ENCODE measurements around the gene PDZD11.
"Not testable (repeated sequence)": the region's sequence is repeated elsewhere in the genome, so short reads cannot be mapped to it uniquely, and the experiment has no call there.

Gene PDZD11

DNA sequence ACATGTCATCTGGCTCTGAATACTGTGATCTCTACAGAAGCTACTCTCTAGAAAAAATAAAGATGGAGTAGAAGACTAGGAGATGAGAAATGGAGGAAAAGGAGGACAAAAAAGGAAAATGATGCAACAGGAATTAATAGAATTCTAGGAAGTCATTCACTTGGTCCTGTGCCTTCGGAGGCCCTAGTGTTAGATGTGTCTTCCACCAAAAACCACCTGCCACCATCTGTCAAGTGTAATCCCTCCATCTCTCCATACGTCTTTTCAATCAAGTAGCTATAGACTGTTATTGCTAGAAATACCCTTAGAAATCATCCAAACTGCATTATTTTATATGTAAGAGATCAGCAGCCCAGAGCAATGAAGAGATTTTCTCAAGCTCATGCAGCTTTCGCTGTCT lies 10.6 kb downstream of the PDZD11 start:
- TF ChIP-seq ZNF274 (IDR thresholded peaks at IDR 0.05; ENCODE audit: low read depth, low read length) = no peak
- no peak overlapping the region for H3K4me3 ChIP-seq (ENCODE audit: low read length)

DNA sequence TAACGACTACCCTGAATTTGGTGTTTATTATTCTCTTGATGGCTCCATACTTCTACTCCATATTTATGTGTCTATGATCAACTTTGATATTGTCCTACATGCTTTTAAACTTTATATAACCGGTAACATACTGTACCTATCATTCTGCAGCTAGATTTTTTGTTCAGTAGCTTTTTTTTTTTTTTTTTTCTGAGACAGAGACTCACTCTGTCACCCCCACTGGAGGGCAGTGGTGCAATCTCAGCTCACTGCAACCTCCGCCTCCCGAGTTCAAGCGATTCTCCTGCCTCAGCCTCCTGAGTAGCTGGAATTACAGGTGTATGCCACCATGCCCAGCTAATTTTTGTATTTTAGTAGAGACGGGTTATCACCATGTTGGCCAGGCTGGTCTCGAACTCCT lies 15.7 kb downstream of the PDZD11 start:
- H3K4me3 ChIP-seq (ENCODE audit: low read length) = not testable (repeated sequence)

DNA sequence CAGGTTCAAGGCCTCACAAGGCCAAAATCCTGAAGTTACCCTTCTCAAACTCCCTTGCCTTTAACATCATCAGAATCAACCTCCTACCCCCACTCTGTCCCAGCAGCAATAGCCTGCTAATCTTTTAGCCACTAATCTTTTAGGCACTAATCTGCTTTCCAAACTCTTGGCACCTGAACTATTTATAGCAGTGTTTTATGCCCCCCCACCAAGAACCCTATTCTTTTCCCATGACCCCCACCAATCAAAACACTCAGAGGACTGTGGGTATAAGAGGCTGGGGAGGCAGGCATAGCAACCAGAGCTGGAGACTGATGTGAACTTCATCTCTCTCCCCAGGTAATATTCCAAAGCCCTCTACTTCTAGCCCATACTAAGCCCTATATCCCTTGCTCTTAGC lies 21.7 kb downstream of the PDZD11 start, which contains the start of gene ARR3:
TSS of gene ARR3 (plus strand) at position 301 of the 400 bp plus-strand sequence. CDS start 1,052 bp downstream, outside the sequence.
- no peak for TF ChIP-seq ZNF274 (IDR thresholded peaks at IDR 0.05; ENCODE audit: low read depth, low read length)
- no peak within 1 kb of the TSS for H3K4me3 ChIP-seq (ENCODE audit: low read length)

DNA sequence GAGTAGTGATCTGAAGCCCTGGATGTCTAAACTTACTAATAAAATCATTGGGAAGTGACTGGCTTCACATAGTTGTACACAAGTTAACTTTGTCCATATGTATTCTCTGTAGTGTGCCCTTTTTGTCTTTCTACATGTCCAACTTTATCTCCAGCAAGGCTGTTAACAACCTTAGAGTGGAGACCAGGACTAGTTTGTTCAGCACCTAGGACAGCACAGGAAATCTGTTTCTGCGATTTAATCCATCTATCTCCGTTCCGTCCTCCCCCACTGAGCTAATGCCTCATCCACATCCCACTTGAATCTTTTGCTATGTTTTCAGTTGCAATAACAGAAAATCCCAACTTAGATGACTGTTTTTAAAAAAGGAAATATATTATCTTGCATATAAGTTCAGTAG lies 24.9 kb downstream of the PDZD11 start:
- TF ChIP-seq ZNF274 (IDR thresholded peaks at IDR 0.05; ENCODE audit: low read depth, low read length) = no peak
- no peak overlapping the region for H3K4me3 ChIP-seq (ENCODE audit: low read length)

DNA sequence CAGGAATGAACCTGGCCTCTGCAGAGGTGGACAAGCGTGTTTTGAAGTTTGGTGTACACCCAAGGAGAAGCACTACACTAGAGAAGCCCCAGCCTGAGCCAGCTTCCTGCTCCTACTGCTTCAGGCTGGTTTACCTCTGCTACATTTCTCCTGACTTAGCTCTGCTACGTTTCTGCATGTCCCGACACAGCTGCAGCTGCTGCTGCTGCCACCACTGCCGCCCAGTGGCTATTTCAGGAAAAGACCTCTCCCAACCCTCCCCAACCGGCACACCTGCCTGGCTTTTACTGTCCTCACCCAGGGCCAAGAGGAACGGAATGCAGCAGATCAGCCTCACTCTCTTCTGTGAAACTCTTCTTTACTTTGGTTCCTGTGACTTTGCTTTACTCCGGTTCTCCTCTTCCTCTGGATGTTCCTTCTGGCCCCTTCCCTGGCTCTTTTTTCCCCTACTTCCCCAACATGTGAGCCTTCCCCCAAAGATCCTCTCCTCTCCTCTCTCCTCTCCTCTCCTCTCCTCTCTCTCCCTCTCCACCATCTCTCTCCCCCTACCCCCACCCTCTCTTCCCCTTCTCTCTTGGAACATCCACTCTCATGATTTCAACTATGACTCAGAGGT lies 26.7 kb downstream of the PDZD11 start:
- no peak overlapping the region for H3K4me3 ChIP-seq (ENCODE audit: low read length)
- no peak for TF ChIP-seq ZNF274 (IDR thresholded peaks at IDR 0.05; ENCODE audit: low read depth, low read length)

DNA sequence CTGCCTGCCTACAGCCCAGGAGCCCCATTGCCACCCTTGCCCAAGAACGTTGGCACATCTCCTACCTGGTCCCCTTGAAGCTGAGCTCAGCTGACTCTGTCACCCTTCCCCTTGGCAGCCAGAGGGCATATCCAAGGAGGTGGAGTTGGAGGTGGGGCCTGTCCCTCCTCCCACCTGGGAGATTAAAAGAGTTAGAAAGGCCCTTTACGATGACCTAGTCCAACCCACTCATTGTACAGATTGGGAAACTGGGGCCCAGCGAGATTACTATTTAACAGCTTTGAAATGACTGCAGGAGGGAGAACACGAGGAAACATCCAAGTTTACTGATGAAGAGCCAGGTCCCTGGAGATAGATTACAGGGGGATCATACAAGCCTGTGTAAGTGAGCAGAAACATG lies 29.6 kb downstream of the PDZD11 start, which contains the start of gene P2RY4:
TSS of gene P2RY4 (minus strand) at position 101 of the 400 bp plus-strand sequence. CDS start 580 bp downstream, outside the sequence.
- no peak within 1 kb of the TSS for H3K4me3 ChIP-seq (ENCODE audit: low read length)
- TF ChIP-seq ZNF274 (IDR thresholded peaks at IDR 0.05; ENCODE audit: low read depth, low read length) = no peak

DNA sequence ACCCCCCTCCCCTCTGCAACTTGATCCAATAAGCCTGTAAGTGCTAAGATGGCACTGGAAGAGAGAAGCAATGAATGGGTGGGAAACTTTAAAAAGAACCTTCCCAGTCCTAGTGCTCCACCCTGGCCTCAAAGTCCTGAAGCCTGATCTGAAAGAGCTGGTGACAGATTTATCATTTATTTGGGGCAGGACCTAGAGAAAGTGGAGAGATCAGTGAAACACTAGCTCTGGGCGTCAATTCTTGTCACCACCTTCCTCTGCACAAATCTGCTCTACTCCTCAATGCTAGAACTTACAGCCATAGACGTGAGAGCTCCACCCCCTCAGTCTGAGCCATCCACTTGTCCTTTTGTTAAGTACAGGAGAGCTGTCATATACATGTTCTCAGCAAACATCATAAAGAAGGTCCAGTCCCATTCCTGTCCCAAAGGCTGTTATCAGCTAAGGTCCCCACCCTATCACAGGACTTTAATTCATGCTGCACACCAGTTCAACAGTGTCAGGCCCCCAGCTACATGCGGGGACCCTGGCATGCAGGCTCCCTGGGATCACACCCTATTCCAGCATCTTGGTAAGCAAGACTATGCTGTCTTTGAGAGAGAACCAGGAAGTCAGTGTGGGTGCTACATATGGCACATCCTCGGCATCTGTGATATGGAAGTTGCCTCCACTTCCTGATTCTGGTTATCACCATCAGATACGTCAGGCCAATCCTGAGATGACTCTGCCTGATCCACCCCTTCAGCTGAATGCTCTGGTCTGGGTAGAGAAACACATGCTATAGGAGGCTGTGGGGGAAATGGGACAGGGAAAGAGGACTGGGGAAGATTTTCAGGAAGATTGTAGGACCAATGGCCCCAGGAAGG lies 32.1 kb downstream of the PDZD11 start:
- H3K4me3 ChIP-seq (ENCODE audit: low read length) = no peak overlapping the region
- TF ChIP-seq ZNF274 (IDR thresholded peaks at IDR 0.05; ENCODE audit: low read depth, low read length) = no peak

DNA sequence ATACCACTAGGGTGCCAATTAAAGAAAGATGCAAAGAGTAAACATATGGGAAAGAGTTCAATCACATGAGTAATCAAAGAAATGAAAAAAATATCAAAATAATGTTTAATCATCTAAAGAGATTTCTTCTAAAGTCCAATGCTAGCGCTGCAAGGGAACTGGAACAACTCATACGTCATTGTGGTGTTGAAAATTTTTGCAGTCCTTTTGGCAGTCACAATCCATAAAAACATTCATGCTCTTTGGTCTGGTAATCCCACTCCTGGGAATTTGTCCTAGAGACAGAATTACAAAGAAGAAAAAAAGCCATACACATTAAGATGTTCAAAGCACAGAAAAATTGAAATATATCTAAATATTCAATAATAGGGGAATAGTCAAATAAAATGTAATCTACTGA lies 34.3 kb downstream of the PDZD11 start:
- no peak overlapping the region for H3K4me3 ChIP-seq (ENCODE audit: low read length)
- TF ChIP-seq ZNF274 (IDR thresholded peaks at IDR 0.05; ENCODE audit: low read depth, low read length) = no peak

DNA sequence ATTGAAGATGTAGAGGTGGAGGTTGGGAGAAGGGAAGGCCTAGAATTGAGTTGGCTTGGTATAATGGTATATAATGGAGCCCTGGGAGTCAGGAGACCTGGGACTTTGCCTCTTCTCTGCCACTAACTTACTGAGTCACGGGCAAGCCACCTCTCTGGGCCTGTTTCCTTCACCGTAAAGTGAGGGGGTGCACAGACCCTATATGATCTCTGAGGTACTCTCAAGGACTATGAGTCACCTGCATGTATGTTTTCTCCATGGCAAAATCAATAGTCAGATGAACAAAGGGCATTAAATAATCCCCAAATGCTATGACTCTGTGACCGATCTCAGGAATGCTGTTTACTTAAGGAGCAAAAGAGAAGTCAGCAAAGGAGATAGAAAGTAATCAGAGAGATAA lies 34.8 kb downstream of the PDZD11 start:
- no peak for TF ChIP-seq ZNF274 (IDR thresholded peaks at IDR 0.05; ENCODE audit: low read depth, low read length)

DNA sequence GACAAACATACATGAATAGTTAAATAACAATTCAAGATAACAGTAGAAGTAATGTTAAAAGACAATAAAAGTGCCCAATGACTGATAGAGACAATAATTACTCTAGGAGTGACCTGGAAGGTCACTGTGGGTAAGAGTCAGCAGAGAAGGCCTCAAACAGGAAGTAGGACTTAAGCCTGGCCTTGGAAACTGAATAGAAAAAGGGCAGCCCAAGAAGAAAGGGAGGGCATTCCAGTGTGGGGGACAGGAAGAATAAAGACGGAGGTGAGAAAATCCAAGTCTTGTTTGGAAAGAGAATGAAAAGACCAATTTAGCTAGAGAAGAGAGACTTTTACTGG lies 35.7 kb downstream of the PDZD11 start:
- TF ChIP-seq ZNF274 (IDR thresholded peaks at IDR 0.05; ENCODE audit: low read depth, low read length) = no peak
- H3K4me3 ChIP-seq (ENCODE audit: low read length) = no peak overlapping the region

More for the DNA sequence above, 34.8 kb downstream of the PDZD11 start:
- no peak overlapping the region for H3K4me3 ChIP-seq (ENCODE audit: low read length)

DNA sequence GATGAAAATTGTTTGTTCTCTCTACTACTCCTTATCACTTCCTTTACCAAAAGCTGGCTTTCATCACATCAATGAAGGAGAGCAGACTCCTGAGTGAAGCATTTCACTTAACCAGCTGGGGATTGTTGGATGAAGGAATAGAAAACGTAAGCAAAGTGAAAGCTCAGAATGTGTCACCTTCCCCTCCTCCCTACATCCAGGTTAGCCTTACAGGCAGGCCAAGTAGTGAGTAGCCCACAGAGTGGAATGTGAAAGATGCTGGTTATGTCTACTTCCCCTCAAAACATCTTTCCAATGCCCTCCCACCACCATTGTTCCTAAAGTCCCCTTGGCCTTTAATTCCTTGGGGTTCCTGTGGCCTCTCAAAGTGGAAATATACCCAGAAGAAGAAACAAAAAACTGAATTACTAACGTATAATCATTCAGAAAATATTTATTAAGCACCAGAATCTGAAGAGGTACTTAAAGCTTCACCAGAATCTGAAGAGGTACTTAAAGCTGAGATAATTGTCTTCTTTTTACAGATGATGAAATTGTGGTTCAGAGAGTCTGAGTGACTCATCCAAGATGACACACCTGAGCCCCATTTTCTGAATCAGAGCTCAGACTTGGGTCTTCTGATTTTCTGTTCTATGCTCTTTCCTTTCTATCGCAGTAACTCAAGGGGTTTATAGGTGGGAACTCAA lies 36.2 kb downstream of the PDZD11 start:
- TF ChIP-seq ZNF274 (IDR thresholded peaks at IDR 0.05; ENCODE audit: low read depth, low read length) = no peak
- H3K4me3 ChIP-seq (ENCODE audit: low read length) = no peak overlapping the region

DNA sequence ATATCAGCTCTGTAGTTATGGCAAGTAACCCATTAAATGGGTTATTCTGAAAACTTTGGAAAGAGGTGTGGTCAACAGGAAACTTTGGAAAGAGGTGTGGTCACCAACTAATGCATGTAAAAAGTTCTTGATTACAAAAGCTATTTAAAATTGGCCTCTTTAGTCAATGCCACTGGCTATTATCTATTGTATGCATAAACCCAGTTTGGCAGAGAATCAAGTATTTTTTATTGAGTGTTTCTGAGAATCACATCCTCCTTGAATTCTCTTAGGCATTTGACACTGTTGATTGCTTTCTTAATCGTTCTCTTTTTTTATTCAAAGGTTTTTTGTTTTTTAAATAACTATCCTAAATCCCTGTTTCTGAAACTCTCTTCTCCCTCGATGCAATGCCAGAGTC lies 37.2 kb downstream of the PDZD11 start:
- H3K4me3 ChIP-seq (ENCODE audit: low read length) = no peak overlapping the region
- TF ChIP-seq ZNF274 (IDR thresholded peaks at IDR 0.05; ENCODE audit: low read depth, low read length) = no peak

DNA sequence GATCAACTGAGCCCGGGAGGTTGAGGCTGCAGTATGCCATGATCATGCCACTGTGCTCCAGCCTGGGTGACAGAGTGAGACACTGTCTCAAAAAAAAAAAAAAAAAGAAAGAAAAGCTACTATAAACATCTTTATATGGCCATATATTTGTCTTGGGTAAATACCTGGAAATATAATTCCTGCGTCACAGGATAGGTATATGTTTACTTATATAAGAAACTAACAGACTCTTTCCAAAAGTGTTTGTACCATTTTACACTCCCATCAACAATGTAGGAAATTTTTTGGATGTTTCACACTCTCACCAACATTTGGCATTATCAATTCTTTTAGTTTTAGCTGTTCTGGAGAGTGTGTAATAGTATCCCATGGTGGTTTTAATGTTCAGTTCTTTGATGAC lies 42.5 kb downstream of the PDZD11 start:
- no peak for TF ChIP-seq ZNF274 (IDR thresholded peaks at IDR 0.05; ENCODE audit: low read depth, low read length)

DNA sequence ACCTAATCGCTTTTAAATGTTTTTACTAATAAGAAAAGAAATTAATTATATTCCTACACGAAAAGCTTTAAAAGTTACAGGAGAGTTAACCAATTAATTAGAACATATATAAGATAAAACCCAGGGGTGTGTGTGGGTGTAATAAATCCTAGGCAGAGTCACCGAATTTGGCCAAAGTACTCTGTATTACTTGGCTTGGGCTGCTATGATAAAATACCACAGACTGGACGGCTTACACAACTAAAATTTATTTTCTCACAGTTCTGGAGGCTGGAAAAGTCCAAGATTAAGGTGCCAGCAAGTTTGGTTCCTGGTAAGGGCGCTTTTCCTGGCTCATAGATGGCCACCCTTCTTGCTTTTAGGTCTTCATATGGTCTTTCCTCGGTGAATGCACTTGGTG lies 44.8 kb downstream of the PDZD11 start:
- H3K4me3 ChIP-seq (ENCODE audit: low read length) = no peak overlapping the region
- TF ChIP-seq ZNF274 (IDR thresholded peaks at IDR 0.05; ENCODE audit: low read depth, low read length) = no peak

More for the DNA sequence above, 42.5 kb downstream of the PDZD11 start:
- no peak overlapping the region for H3K4me3 ChIP-seq (ENCODE audit: low read length)

DNA sequence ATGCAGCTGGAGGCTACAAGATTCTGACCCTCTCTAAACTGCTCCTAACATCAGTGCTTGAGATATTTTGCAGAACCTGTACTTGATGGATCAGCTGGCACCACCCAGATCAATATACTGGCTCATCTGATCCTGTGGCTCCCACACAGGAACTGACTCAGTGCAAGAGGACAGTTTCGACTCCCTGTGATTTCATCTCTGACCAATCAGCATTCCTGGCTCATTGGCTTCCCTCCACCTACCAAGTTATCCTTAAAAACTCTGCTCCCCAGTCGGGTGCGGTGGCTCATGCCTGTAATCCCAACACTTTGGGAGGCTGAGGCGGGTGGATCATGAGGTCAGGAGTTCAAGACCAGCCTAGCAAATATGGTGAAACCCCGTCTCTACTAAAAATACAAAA lies 46.1 kb downstream of the PDZD11 start:
- H3K4me3 ChIP-seq (ENCODE audit: low read length) = not testable (repeated sequence)

Measured in GM08714 (cell line).